Ramos (cell line): ENCODE measurements around the gene ATP6V0C.
"Not testable (repeated sequence)": the region's sequence is repeated elsewhere in the genome, so short reads cannot be mapped to it uniquely, and the experiment has no call there.

Experiments
- in situ Hi-C: fragments of 300-500 bp; cut with MboI; formaldehyde crosslinking; loops from one replicate; pipeline ENCODE4 v1.14.3; 2022; ENCODE audit warnings: low sequenced_read_pairs; ENCODE audit not compliant: unreplicated experiment

Gene ATP6V0C

GRCh38 chr16:2537451-2538379, 24.0 kb downstream of the ATP6V0C start, which contains the start of gene PDPK1:
PDPK1 (plus strand) TSS chr16:2538021; CDS start chr16:2538113, 92 bp downstream.
- in situ Hi-C loops, result no loop called here

DNA sequence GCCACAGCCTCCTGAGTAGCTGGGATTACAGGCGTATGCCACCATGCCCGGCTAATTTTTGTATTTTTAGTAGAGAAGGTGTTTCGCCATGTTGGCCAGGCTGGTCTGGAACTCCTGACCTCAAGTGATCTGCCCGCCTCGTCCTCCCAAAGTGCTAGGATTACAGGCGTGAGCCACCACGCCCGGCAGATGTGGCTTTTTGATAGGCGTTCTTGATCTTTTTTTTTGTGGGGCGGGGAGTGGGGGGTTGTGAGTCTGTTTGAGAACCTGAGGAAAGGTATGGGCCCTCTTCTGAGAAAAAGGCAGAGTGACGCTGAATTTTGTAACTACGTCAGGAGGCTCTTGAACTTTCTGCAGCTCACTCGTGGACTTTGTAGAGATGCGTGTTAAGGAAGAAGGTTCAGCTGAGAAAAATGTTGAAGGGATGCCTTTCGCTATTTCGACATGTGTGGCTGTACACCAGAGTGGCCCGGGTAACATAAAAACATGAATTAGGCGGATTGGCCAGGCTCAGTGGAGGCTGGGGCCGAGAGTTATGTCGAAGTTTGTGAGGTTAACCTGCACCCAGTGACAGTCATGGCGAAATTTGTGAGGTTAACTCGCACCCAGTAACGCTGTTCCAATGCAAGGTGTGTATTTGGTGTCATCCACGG, 25.6 kb downstream of the ATP6V0C start:
- in situ Hi-C loops, result not testable (repeated sequence)

- in situ Hi-C loops, result not testable (repeated sequence)
Measured at GRCh38 chr16:2539845-2540458, 26.2 kb downstream of the ATP6V0C start.

DNA sequence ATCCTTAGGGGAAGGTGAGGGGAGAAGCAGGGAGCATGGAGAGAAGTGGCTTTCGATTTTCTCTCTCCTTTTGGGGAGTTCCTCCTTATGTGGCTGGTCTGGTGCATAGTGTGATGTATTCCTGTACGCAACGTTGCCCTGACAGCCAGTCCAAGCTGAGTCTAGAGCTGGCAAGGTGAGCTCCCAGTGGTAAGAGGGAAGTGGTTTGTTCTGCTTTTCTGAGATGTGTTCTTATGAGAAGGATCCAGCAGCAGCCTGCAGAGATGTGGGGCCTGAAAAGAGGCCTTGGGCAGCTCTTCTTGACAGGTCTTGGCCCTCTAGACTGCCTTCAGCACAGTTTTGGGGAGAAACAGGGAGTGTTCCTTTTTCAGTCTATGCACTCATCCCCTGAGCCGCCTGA, 27.2 kb downstream of the ATP6V0C start:
- in situ Hi-C loops, result not testable (repeated sequence)

DNA sequence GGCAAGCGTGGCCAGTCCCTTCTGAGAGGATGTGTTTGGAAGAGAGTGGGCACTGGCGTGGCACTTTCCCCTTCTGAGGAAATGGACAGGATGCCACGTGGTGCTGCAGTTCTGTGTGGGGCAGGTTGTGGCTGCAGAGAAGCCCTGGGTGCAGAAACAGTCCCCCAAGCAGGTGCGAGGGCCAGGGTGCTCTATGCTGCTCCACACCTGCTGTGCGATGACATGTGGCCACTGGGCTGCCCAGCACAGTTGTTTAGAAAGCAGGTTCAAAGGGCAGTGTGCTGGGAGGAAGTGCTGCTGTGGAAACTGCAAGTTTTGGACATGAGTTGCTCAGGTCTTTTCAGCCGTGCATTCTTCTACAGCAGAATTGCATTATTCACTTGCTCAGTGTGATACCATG, 27.7 kb downstream of the ATP6V0C start:
- in situ Hi-C loops, result not testable (repeated sequence)

- in situ Hi-C loops, result not testable (repeated sequence)
Measured at GRCh38 chr16:2543771-2544170, 30.0 kb downstream of the ATP6V0C start.

- in situ Hi-C loops, result not testable (repeated sequence)
Measured at GRCh38 chr16:2550283-2550878, 36.6 kb downstream of the ATP6V0C start.

- in situ Hi-C loops, result not testable (repeated sequence)
Measured at GRCh38 chr16:2551420-2551889, 37.7 kb downstream of the ATP6V0C start.

GRCh38 chr16:2554709-2555425, 41.1 kb downstream of the ATP6V0C start:
- in situ Hi-C loops, result not testable (repeated sequence)

GRCh38 chr16:2557150-2557549, 43.4 kb downstream of the ATP6V0C start:
- in situ Hi-C loops, result not testable (repeated sequence)

DNA sequence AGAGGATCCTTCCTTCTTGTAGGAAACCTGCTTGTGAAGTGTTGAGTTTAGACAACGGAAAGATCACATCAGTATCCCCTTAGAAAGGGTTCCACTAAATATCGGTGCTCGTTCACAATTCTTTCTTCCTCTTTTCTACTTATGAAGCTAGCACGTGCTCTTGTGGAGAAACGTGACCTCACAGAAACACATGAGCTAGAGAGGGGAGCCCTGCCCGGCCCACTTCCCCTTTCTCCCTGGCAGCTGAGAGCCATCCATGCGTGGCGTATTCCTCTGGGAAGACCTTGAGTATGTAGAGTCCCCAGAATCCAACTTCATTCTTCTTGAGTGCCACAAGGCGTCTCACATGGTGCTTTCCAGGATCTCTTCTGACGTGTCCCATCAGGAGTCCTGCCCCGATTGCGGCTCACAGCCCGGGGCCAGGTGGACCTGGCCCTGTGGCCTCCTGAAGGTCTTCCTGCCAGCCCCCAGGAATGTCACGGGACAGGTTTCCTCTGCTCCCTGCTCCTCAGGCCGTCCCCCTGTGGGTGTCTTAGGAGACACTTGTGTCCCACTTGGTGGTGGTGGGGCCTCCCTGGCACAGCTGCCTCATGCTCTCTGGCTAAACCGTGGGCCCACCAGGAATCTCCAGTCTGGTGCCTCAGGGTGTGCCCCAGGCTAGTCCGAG, 46.5 kb downstream of the ATP6V0C start:
- in situ Hi-C loops, result not testable (repeated sequence)

- in situ Hi-C loops, result not testable (repeated sequence)
Measured at GRCh38 chr16:2560798-2561133, 47.0 kb downstream of the ATP6V0C start.

DNA sequence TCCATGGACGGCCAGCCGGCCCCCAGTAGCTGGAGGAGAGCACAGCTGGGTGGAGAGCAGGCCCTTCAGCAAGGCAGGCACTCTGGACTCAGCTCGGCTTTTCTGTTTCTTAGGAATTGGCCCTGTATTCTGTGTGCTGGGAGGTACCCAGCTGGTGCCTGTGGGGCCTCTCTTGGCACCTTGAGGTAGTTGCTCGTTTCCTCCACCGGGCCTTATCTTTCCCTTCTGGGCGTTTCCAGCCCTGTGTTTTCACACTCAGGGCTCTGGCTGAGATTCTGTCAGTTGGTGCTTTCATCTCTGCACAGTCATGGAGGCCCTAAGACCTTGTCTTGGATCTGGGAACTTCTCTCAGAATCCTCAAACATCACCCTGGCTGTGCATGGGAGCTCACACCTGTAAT, 53.8 kb downstream of the ATP6V0C start:
- in situ Hi-C loops, result not testable (repeated sequence)

- in situ Hi-C loops, result not testable (repeated sequence)
Measured at GRCh38 chr16:2568573-2568972, 54.8 kb downstream of the ATP6V0C start.
